Bronchial epithelial cell (primary cell): ENCODE results near the gene TMEM171. TPM values are rescaled to one million over a fixed set of nuclear protein-coding genes. Genes with fewer than 3 reads are reported as not detected.

Source experiments
- DNase-seq: peaks from one replicate; pipeline ENCODE4 v3.0.0-alpha.2; 2010; ENCODE audit warnings: low read depth
- FAIRE-seq: peaks from 2 replicates; lab custom pipeline; 2011; peaks lifted over from hg19 to GRCh38; lab: Jason Lieb, UNC
- H3K27me3 ChIP-seq: 2 replicates; pipeline ENCODE4 v1.5.1; 2011; ENCODE audit warnings: low read length; ENCODE audit not compliant: control insufficient read depth, insufficient read depth
- H3K36me3 ChIP-seq: 2 replicates; pipeline ENCODE4 v1.5.1; 2011; ENCODE audit warnings: low read length; ENCODE audit not compliant: control insufficient read depth, insufficient read depth
- H3K4me3 ChIP-seq: 2 replicates; pipeline ENCODE4 v1.5.1; 2011; ENCODE audit warnings: mild to moderate bottlenecking, low read depth, low read length, control low read depth
- total RNA-seq: library from RNA; depleted of rRNA; stranded (reverse); fragments of >200 nt; gene quantifications from 2 replicates; pipeline ENCODE4 v1.2.1, GENCODE V29; 2014
- TF ChIP-seq, protein P1 (sequence below): IDR thresholded peaks from 2 replicates; pipeline ENCODE4 v1.5.1; 2011; ENCODE audit warnings: mild to moderate bottlenecking, moderate library complexity, low read length, control low read depth, inconsistent platforms; ENCODE audit not compliant: insufficient read depth, severe bottlenecking

Gene TMEM171
- total RNA-seq, 1 donor from 2014 or later: 0.26 TPM

- TF ChIP-seq, protein P1, sequence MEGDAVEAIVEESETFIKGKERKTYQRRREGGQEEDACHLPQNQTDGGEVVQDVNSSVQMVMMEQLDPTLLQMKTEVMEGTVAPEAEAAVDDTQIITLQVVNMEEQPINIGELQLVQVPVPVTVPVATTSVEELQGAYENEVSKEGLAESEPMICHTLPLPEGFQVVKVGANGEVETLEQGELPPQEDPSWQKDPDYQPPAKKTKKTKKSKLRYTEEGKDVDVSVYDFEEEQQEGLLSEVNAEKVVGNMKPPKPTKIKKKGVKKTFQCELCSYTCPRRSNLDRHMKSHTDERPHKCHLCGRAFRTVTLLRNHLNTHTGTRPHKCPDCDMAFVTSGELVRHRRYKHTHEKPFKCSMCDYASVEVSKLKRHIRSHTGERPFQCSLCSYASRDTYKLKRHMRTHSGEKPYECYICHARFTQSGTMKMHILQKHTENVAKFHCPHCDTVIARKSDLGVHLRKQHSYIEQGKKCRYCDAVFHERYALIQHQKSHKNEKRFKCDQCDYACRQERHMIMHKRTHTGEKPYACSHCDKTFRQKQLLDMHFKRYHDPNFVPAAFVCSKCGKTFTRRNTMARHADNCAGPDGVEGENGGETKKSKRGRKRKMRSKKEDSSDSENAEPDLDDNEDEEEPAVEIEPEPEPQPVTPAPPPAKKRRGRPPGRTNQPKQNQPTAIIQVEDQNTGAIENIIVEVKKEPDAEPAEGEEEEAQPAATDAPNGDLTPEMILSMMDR: peak; percentile 40
- FAIRE-seq (no peak), DNase-seq (peak; percentile 27)
- no peak overlapping the region for H3K4me3 ChIP-seq
- no peaks in the 10 kb centered on the region for H3K36me3 ChIP-seq
- no peaks in the 10 kb centered on the region for H3K27me3 ChIP-seq
Measured at GRCh38 chr5:73152411-73153388, 32.3 kb downstream of the TMEM171 start.

GRCh38 chr5:73153513-73153912, 33.1 kb downstream of the TMEM171 start:
- Histone ChIP-seq H3K36me3 (no peaks in the 10 kb centered on the region), H3K4me3 (no peak overlapping the region), H3K27me3 (no peaks in the 10 kb centered on the region)
- TF ChIP-seq, protein P1: no peak
- DNase-seq (no peak), FAIRE-seq (no peak)

DNA sequence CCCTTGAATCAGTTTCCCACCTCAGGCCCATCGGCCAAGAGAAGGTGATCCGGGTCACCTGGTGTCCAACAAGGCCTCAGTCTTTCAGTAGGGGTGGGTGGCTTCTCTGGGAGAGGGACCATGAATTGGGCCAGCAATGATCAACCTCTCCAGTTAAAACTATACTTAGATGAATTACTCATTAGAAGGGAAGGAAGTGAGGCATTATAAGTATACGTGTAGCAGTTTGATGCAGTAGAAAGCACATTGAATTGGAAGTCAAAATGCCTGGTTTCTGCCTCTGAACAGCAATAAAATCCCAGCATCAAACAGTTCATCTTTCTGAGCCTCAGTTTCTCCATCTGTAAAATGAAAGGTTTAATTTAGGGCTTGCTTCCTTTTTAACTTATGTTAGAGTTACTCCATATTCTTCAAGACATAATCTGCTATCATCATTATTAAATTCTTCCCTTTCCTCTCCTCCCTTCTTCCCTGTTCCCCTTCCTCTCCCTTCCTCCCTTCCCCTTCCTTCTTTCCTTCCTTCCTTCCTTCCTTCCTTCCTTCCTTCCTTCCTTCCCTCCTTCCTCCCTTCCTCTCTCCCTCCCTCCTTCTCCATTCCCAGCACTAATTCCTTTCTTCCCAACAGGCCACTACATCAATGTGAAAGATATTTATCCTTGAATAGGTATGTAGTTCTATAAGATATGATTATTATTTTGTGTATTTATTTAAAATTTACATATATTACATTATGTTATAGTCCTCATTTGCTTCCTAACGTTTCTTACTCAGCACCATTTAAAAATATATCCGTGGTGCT, 34.0 kb downstream of the TMEM171 start:
- Histone ChIP-seq H3K27me3 (no peaks in the 10 kb centered on the region), H3K4me3 (no peak overlapping the region), H3K36me3 (no peaks in the 10 kb centered on the region)
- DNase-seq (no peak), FAIRE-seq (no peak)
- TF ChIP-seq, protein P1: no peak

DNA sequence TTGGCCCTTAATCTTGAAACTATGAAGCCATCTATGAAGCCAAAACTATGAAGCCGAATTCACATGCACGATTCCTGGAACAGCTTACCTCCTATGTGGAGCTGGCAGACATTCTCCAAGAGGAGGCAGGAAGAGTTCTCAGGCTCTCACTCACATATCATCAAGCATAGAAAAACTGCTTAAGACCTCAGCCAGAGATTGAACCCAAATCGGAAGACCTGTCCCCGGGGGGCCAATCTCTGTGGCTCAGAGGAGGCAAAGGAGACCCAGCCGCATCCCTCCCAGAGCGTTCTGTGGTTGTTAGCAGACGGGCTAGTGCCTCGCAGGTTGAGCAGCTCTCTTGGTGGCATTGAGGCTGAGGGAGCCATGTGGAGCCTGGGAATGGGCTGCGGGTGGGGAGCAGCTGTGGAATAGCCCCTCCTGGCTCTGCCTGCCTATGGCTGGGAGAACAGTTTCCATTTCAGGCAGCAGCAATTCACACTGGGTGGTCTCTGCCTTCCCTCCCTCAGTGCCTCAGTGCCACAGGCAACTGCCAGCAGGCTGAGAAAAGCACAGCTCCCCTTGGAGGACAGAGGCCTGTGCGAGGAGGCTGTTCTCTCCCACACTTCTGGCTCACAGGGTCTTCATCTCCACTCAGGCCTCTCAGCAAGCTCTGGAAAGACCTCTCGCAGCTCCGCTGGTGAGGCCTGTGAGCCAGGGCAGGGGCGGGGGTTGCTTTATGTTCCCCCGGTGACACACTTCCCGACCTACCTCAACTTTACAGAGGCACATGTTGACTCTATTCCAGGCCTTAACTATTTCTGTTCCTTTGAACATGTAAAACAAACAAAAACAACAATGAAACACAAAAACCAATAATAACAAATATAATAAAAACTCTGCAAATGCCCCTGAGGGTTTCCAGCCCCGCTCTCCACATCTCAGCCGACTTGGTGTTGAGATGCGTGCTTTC, 35.2 kb downstream of the TMEM171 start:
- DNase-seq: no peak
- Histone ChIP-seq H3K36me3 (no peaks in the 10 kb centered on the region), H3K27me3 (no peaks in the 10 kb centered on the region), H3K4me3 (no peak overlapping the region)
- TF ChIP-seq, protein P1: no peak
- FAIRE-seq: no peak

DNA sequence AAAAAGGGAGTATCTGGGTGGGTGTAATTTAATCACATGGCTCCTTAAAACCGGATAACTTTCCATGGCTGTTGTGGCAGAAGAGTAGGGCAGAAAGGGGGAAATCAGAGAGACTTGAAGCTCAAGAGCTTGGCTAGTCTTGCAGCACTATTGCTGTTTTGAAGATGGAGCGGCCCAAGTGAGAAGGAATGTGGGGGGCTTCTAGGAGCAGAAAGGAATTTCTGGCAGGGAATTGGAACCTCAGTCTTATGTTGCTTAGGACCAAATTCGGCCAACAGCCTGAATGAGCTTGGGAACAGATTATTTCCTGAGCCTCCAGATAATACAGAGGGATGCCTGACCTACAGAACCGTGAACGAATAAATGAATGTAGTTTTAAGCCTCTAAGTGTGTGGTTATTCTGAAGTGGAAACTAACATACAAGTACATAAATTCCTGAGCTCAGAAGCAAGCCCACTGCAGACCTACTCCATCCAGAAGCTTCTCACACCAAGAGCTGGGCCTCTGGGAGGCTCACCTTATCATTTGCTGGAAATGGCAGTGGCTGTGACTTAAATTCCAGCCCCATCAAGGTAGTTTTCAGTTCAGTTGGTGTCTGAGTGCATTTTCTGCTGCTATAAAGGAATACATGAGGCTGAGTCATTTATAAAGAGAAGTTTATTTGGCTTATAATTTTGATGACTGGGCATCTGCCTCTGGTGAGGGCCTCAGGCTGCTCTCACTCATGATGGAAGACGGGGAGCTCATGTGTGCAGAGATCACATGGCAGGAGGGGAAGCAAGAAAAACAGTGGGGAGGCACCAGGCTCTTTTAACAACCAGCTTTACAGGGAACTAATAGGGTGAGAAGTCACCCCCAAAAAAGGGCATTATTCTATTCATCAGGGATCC, 37.3 kb downstream of the TMEM171 start:
- DNase-seq (peak; percentile 17), FAIRE-seq (no peak)
- H3K27me3 ChIP-seq: peaks cover 3% of the 10 kb centered on the region
- no peak overlapping the region for H3K4me3 ChIP-seq
- H3K36me3 ChIP-seq: no peaks in the 10 kb centered on the region
- TF ChIP-seq, protein P1: no peak
